Measurements from ENCODE around the gene NOX3.

The NOX3 gene

GRCh38 chr6:155443168-155443567 is 12.5 kb downstream of the NOX3 start:
- Histone ChIP-seq H3K9me3 (replicated peaks in 1 of 11) (no peaks in the 10 kb centered on the region), H3K36me3 (no peaks in the 10 kb centered on the region), H3K27ac (no peak overlapping the region), H4K20me1 (no peaks in the 10 kb centered on the region), H3K9ac (no peak overlapping the region), H3K4me2 (no peak overlapping the region), H3K4me1 (peaks cover 23 to 31% (median 29%) of the 10 kb centered on the region in 10 experiments), H3K27me3 (no peaks in the 10 kb centered on the region), H3K4me3 (no peak overlapping the region)
- no peak for TF ChIP-seq Cebpa-rat (IDR thresholded peaks at IDR 0.05)

GRCh38 chr6:155442562-155442961 is 13.1 kb downstream of the NOX3 start:
- Histone ChIP-seq H3K4me1 (peaks cover 23 to 33% (median 29%) of the 10 kb centered on the region in 10 experiments), H3K4me2 (no peak overlapping the region), H3K4me3 (no peak overlapping the region), H4K20me1 (no peaks in the 10 kb centered on the region), H3K9me3 (replicated peaks in 1 of 11) (no peaks in the 10 kb centered on the region), H3K27me3 (no peaks in the 10 kb centered on the region), H3K9ac (no peak overlapping the region), H3K36me3 (no peaks in the 10 kb centered on the region), H3K27ac (no peak overlapping the region)
- TF ChIP-seq Cebpa-rat (IDR thresholded peaks at IDR 0.05), result no peak

- Histone ChIP-seq H4K20me1 (no peaks in the 10 kb centered on the region), H3K4me2 (peak overlapping the region in 10 of 11 experiments; percentile 25 to 75 (median 62); a peak in 18 of 22 replicates), H3K27ac (peak overlapping the region in 3 of 11 experiments; percentile 43 to 62 (median 62); a peak in 4 of 22 replicates), H3K4me3 (no peak overlapping the region), H3K27me3 (no peaks in the 10 kb centered on the region), H3K4me1 (peaks cover 27 to 38% (median 30%) of the 10 kb centered on the region in 10 experiments), H3K9me3 (replicated peaks in 1 of 11) (no peaks in the 10 kb centered on the region), H3K36me3 (no peaks in the 10 kb centered on the region), H3K9ac (no peak overlapping the region)
- no peak for TF ChIP-seq Cebpa-rat (IDR thresholded peaks at IDR 0.05)
Measured at GRCh38 chr6:155441112-155441465, 14.6 kb downstream of the NOX3 start.

- Histone ChIP-seq H3K4me2 (peak overlapping the region; percentile 25 to 75 (median 58); a peak in 21 of 22 replicates), H4K20me1 (no peaks in the 10 kb centered on the region), H3K27ac (peak overlapping the region in 3 of 11 experiments; percentile 43 to 62 (median 62); a peak in 5 of 22 replicates), H3K9ac (no peak overlapping the region), H3K4me3 (no peak overlapping the region), H3K4me1 (peaks cover 27 to 38% (median 30%) of the 10 kb centered on the region in 10 experiments), H3K36me3 (no peaks in the 10 kb centered on the region), H3K27me3 (no peaks in the 10 kb centered on the region), H3K9me3 (replicated peaks in 1 of 11) (no peaks in the 10 kb centered on the region; a peak in 1 of 22 replicates)
- TF ChIP-seq Cebpa-rat (IDR thresholded peaks at IDR 0.05), result no peak
Measured at GRCh38 chr6:155440398-155441111, 15.1 kb downstream of the NOX3 start.

GRCh38 chr6:155439376-155439775 is 16.3 kb downstream of the NOX3 start:
- TF ChIP-seq Cebpa-rat (IDR thresholded peaks at IDR 0.05), result no peak
- Histone ChIP-seq H3K4me3 (no peak overlapping the region; a peak in 1 of 20 replicates), H3K27ac (peak overlapping the region in 4 of 11 experiments; percentile 31 to 62 (median 48); a peak in 7 of 22 replicates), H3K9me3 (replicated peaks in 1 of 11) (peaks cover 0 to 6% (median 0%) of the 10 kb centered on the region in 11 experiments; a peak in 3 of 22 replicates), H3K9ac (peak overlapping the region in 1 of 11 experiments; percentile 40; a peak in 1 of 22 replicates), H4K20me1 (no peaks in the 10 kb centered on the region), H3K36me3 (no peaks in the 10 kb centered on the region), H3K4me1 (peaks cover 27 to 38% (median 30%) of the 10 kb centered on the region in 10 experiments), H3K27me3 (no peaks in the 10 kb centered on the region), H3K4me2 (peak overlapping the region; percentile 25 to 75 (median 58))

GRCh38 chr6:155436981-155437749 is 18.5 kb downstream of the NOX3 start:
- Histone ChIP-seq H3K4me1 (peaks cover 27 to 46% (median 35%) of the 10 kb centered on the region in 10 experiments), H3K36me3 (no peaks in the 10 kb centered on the region), H4K20me1 (no peaks in the 10 kb centered on the region), H3K9ac (no peak overlapping the region), H3K4me3 (no peak overlapping the region), H3K4me2 (peak overlapping the region in 1 of 11 experiments; percentile 5; a peak in 1 of 22 replicates), H3K9me3 (replicated peaks in 1 of 11) (peaks cover 0 to 6% (median 0%) of the 10 kb centered on the region in 11 experiments; a peak in 3 of 22 replicates), H3K27ac (no peak overlapping the region), H3K27me3 (no peaks in the 10 kb centered on the region)
- TF ChIP-seq Cebpa-rat (IDR thresholded peaks at IDR 0.05), result no peak

DNA sequence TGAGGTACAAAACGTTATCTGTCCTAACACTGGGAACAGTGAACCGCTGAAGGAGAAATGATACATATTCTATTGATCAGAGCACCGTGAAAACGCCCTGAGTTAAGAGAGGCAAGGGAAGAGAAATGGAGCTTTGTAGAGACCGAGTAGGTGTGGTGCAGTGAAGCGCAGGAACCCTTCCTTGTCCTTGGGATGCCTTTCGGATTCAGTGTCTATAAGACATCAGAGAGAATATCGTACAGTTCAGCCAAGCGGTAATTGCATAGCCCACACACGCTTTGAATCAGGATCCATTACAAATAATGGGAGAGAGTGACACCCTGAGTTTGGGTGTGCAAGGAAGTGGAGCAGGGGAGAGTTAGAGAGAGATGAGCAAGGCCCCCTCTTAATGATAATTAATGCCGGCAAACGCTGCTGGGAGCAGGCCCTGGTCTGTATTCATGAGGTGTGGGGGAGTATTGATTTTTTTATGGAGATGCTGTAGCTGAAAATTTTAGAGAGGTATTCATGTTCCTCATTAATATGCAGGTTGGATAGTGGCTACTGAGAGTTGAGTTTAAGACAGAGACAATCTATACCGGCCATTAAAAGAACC is 20.7 kb downstream of the NOX3 start:
- H3K4me1 ChIP-seq, result peaks cover 12 to 36% (median 22%) of the 10 kb centered on the region in 10 experiments
- peaks cover 0 to 6% (median 0%) of the 10 kb centered on the region in 11 experiments; a peak in 3 of 22 replicates for H3K9me3 ChIP-seq (replicated peaks in 1 of 11)
- H3K27ac ChIP-seq, result no peak overlapping the region
- no peak overlapping the region for H3K4me2 ChIP-seq
- TF ChIP-seq Cebpa-rat (IDR thresholded peaks at IDR 0.05), result no peak
- no peak overlapping the region for H3K4me3 ChIP-seq
- H3K36me3 ChIP-seq, result no peaks in the 10 kb centered on the region
- no peaks in the 10 kb centered on the region for H3K27me3 ChIP-seq
- no peak overlapping the region for H3K9ac ChIP-seq
- H4K20me1 ChIP-seq, result no peaks in the 10 kb centered on the region

GRCh38 chr6:155434096-155434495 is 21.5 kb downstream of the NOX3 start:
- TF ChIP-seq Cebpa-rat (IDR thresholded peaks at IDR 0.05), result no peak

GRCh38 chr6:155432293-155432692 is 23.3 kb downstream of the NOX3 start:
- H4K20me1 ChIP-seq, result no peaks in the 10 kb centered on the region
- H3K27ac ChIP-seq, result no peak overlapping the region
- peaks cover 0 to 6% (median 0%) of the 10 kb centered on the region in 11 experiments; a peak in 4 of 22 replicates for H3K9me3 ChIP-seq (replicated peaks in 1 of 11)
- H3K9ac ChIP-seq, result no peak overlapping the region
- no peak overlapping the region for H3K4me3 ChIP-seq
- H3K36me3 ChIP-seq, result no peaks in the 10 kb centered on the region
- no peak for TF ChIP-seq Cebpa-rat (IDR thresholded peaks at IDR 0.05)
- H3K4me2 ChIP-seq, result peak overlapping the region in 1 of 11 experiments; percentile 18; a peak in 1 of 22 replicates
- H3K4me1 ChIP-seq, result peaks cover 0 to 20% (median 2%) of the 10 kb centered on the region in 10 experiments; a peak in 6 of 20 replicates
- no peaks in the 10 kb centered on the region for H3K27me3 ChIP-seq

More at GRCh38 chr6:155434096-155434495, 21.5 kb downstream of the NOX3 start:
- Histone ChIP-seq H4K20me1 (no peaks in the 10 kb centered on the region), H3K4me3 (no peak overlapping the region), H3K27me3 (no peaks in the 10 kb centered on the region), H3K9me3 (replicated peaks in 1 of 11) (peaks cover 0 to 6% (median 0%) of the 10 kb centered on the region in 11 experiments; a peak in 3 of 22 replicates), H3K36me3 (no peaks in the 10 kb centered on the region), H3K4me1 (peaks cover 4 to 27% (median 14%) of the 10 kb centered on the region in 10 experiments), H3K9ac (no peak overlapping the region), H3K27ac (no peak overlapping the region), H3K4me2 (0 out of 22 replicates have a peak overlapping the region, but pooled peaks of 1 of the 11 experiments have one; percentile 7)

All from BLaER1 treated with 17β-estradiol and CSF1 and Interleukin-3, amounts not matched to agents 10 nM and 100 nM (cell line).